Stomach (tissue), 9 donors: ENCODE data around the gene NCOR1. TPM values are rescaled to one million over a fixed set of nuclear protein-coding genes. Genes with fewer than 3 reads are reported as not detected.
"Not testable (repeated sequence)": the region's sequence is repeated elsewhere in the genome, so short reads cannot be mapped to it uniquely, and the experiment has no call there.

Experiments used
- DNase-seq, 2 donors: peaks; one replicate each; pipeline versions ENCODE4 v3.0.0 to v3.0.0-alpha.2; 2013 to 2019
- H3K27ac ChIP-seq, 5 donors: fragments of 200-600 bp in 4 of 5; sonication (generic) in 4 of 5; one replicate each; pipeline ENCODE4 v1.5.1; 2013 to 2019; ENCODE audit warnings: mild to moderate bottlenecking in 1 of 5, moderate library complexity in 1 of 5
- H3K27me3 ChIP-seq, 3 donors: fragments of 200-600 bp; sonication (generic); one replicate each; pipeline ENCODE4 v1.5.1; 2017 to 2019; ENCODE audit warnings: mixed run types in 1 of 3
- H3K36me3 ChIP-seq, 4 donors: fragments of 200-600 bp; sonication (generic); 1 replicate in 3 of 4; 2 replicates in 1 of 4; pipeline ENCODE4 v1.5.1; 2016 to 2019
- H3K4me1 ChIP-seq, 4 donors: fragments of 200-600 bp; sonication (generic); one replicate each; pipeline ENCODE4 v1.5.1; 2016 to 2019
- H3K4me3 ChIP-seq, 4 donors: fragments of 200-600 bp; sonication (generic) in 3 of 4; one replicate each; pipeline ENCODE4 v1.5.1; 2016 to 2019; ENCODE audit warnings: mild to moderate bottlenecking in 1 of 4
- H3K9me3 ChIP-seq, 4 donors: fragments of 200-600 bp; sonication (generic); one replicate each; pipeline ENCODE4 v1.5.1; 2016 to 2019
- CTCF ChIP-seq, 7 experiments: fragments of 450-650 bp in 4 of 7; fragments of 200-600 bp in 3 of 7; sonication (generic) in 3 of 7; IDR thresholded peaks; one replicate each; pipeline ENCODE4 v1.5.1; 2016 to 2019; ENCODE audit warnings: antibody characterized with exemption in 7 of 7, control low read depth in 2 of 7, mild to moderate bottlenecking in 1 of 7
- EP300 ChIP-seq: sonication (generic); formaldehyde crosslinking; IDR thresholded peaks from one replicate; pipeline ENCODE4 v1.6.1; 2017; ENCODE audit warnings: antibody characterized with exemption
- POLR2A ChIP-seq, 4 donors: fragments of 450-650 bp; IDR thresholded peaks; one replicate each; pipeline ENCODE4 v1.6.1; 2016; ENCODE audit warnings: antibody characterized with exemption in 4 of 4, control low read depth in 2 of 4, mild to moderate bottlenecking in 1 of 4, moderate library complexity in 1 of 4
- POLR2AphosphoS5 ChIP-seq, 3 donors: sonication (generic); formaldehyde crosslinking; IDR thresholded peaks; one replicate each; pipeline ENCODE4 v1.6.1; 2016; ENCODE audit warnings: antibody characterized with exemption in 3 of 3
- WGBS, 5 donors: extraction: QIAGEN DNeasy Blood & Tissue Kit in 3 of 5; methylation state at CpG; one replicate each; pipeline versions ENCODE4 v1.1.5 to v1.1.7; 2013 to 2018; 5-methylcytosine and 5-hydroxymethylcytosine counted together
- intact Hi-C: fragments of 100-400 bp; cut with DNase I; formaldehyde crosslinking; loops from one replicate; pipeline ENCODE4 v1.15.1; 2023; ENCODE audit warnings: low total_unique reads
- polyA plus RNA-seq, 3 donors: library from polyadenylated mRNA; stranded (reverse); fragments of 200-250 nt; gene quantifications; one replicate each; pipeline ENCODE4 v1.2.3, GENCODE V29; 2013
- total RNA-seq, 5 donors: library from RNA; depleted of rRNA; stranded (reverse); fragments of >200 nt; gene quantifications; one replicate each; pipeline versions ENCODE4 v1.1.0 to v1.2.3, GENCODE V29; 2014 to 2016
- donor health status: healthy with polysubstance abuse.
- donor health status: Bipolar disorder and iron deficiency.
- donor health status: healthy.

The NCOR1 gene
- total and polyA plus RNA-seq, 8 donors, result 28.7 to 444 (median 255) TPM

DNA sequence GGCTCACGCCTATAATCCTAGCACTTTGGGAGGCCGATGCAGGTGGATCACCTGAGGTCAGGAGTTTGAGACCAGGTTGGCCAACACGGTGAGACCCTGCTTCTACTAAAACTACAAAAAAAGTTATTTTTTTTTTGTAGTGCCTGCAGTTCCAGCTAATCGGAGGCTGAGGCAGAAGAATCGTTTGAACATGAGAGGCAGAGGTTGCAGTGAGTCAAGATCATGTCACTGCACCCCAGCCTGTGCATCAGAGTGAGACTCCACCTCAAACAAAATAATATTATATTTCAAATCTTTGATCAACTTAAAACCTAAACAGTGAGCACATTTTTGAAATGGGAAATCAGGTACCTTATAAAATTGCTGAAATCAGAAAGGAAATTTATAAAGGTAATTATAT lies 36.5 kb downstream of the NCOR1 start:
- Histone ChIP-seq H3K4me3 (no peak overlapping the region), H3K36me3 (peaks cover 0 to 14% (median 12%) of the 10 kb centered on the region in 4 donors), H3K27ac (no peak overlapping the region), H3K27me3 (no peaks in the 10 kb centered on the region), H3K9me3 (no peaks in the 10 kb centered on the region), H3K4me1 (peaks cover 0 to 11% (median 2%) of the 10 kb centered on the region in 4 donors)
- DNase-seq, result no peak
- intact Hi-C loops, result no loop called here
- 91 to 98% (median 96%) methylated on average over 5 of the region's 5 CpGs for WGBS, 5 donors
- no peak for TF ChIP-seq CTCF (IDR thresholded peaks at IDR 0.05)
- TF ChIP-seq POLR2A (IDR thresholded peaks at IDR 0.05), result no peak
- TF ChIP-seq EP300, result no peak
- TF ChIP-seq POLR2AphosphoS5 (IDR thresholded peaks at IDR 0.05), result no peak

- intact Hi-C loops, result no loop called here
- H3K27me3 ChIP-seq, result no peaks in the 10 kb centered on the region
- peaks cover 0 to 33% (median 17%) of the 10 kb centered on the region in 4 donors for H3K4me1 ChIP-seq
- peaks cover 8 to 39% (median 26%) of the 10 kb centered on the region in 4 donors for H3K36me3 ChIP-seq
- TF ChIP-seq POLR2A (IDR thresholded peaks at IDR 0.05) (no peak), POLR2AphosphoS5 (IDR thresholded peaks at IDR 0.05) (no peak), CTCF (IDR thresholded peaks at IDR 0.05) (no peak), EP300 (no peak)
- peak; percentile 60 to 63 for DNase-seq
- peak overlapping the region in 3 of 5 donors; percentile 44 to 59 (median 51) for H3K27ac ChIP-seq
- WGBS, 5 donors, result 27 to 49% (median 39%) methylated on average over 7 of the region's 7 CpGs
- no peak overlapping the region for H3K4me3 ChIP-seq
- H3K9me3 ChIP-seq, result no peaks in the 10 kb centered on the region
These were observed 43.7 kb downstream of the NCOR1 start for GRCh38 chr17:16171613-16172012.

GRCh38 chr17:16166766-16167165 lies 48.6 kb downstream of the NCOR1 start:
- Histone ChIP-seq H3K36me3 (peaks cover 8 to 59% (median 42%) of the 10 kb centered on the region in 4 donors), H3K4me1 (peaks cover 0 to 23% (median 10%) of the 10 kb centered on the region in 4 donors)
- H3K4me3 ChIP-seq, H3K9me3 ChIP-seq, H3K27ac ChIP-seq, H3K27me3 ChIP-seq, intact Hi-C loops, DNase-seq: not testable (repeated sequence)
- WGBS, 5 donors, result 82 to 88% (median 83%) methylated on average over 4 of the region's 4 CpGs

GRCh38 chr17:16158714-16159113 lies 56.6 kb downstream of the NCOR1 start:
- H3K27ac ChIP-seq, result peak overlapping the region in 2 of 5 donors; percentile 13 to 17
- intact Hi-C loops, result no loop called here

More at GRCh38 chr17:16158714-16159113, 56.6 kb downstream of the NCOR1 start:
- H3K4me3 ChIP-seq, result no peak overlapping the region
- H3K9me3 ChIP-seq, result no peaks in the 10 kb centered on the region
- H3K36me3 ChIP-seq, result peaks cover 0 to 64% (median 59%) of the 10 kb centered on the region in 4 donors
- no peaks in the 10 kb centered on the region for H3K27me3 ChIP-seq
- peaks cover 0 to 36% (median 16%) of the 10 kb centered on the region in 4 donors for H3K4me1 ChIP-seq
- WGBS, 5 donors, result 47 to 75% (median 62%) methylated on average over 3 of the region's 3 CpGs
- TF ChIP-seq POLR2AphosphoS5 (IDR thresholded peaks at IDR 0.05), result peak in 1 of 3 donors; percentile 35
- no peak for TF ChIP-seq CTCF (IDR thresholded peaks at IDR 0.05)
- DNase-seq, result peak in 1 of 2 donors; percentile 39
